Astrocyte (in vitro differentiated cells and primary cell): Measurements from ENCODE around the gene URB1. TPM values are rescaled to one million over a fixed set of nuclear protein-coding genes. Genes with fewer than 3 reads are reported as not detected.
"Not testable (repeated sequence)": the region's sequence is repeated elsewhere in the genome, so short reads cannot be mapped to it uniquely, and the experiment has no call there.

Source experiments
- DNase-seq: peaks from one replicate; pipeline ENCODE4 v3.0.0-alpha.2; 2010; ENCODE audit warnings: low read depth
- FAIRE-seq: peaks from 2 replicates; lab custom pipeline; 2011; peaks lifted over from hg19 to GRCh38; lab: Jason Lieb, UNC
- H2AFZ ChIP-seq: 2 replicates; pipeline ENCODE4 v1.6.0; 2012; ENCODE audit warnings: low read depth, low read length, inconsistent platforms
- H3K27ac ChIP-seq: 2 replicates; pipeline ENCODE4 v1.5.1; 2011; ENCODE audit warnings: low read depth, low read length, inconsistent platforms
- H3K27me3 ChIP-seq: 2 replicates; pipeline ENCODE4 v1.6.0; 2011; ENCODE audit warnings: low read length, inconsistent platforms; ENCODE audit not compliant: insufficient read depth
- H3K36me3 ChIP-seq: 2 replicates; pipeline ENCODE4 v1.5.1; 2011; ENCODE audit warnings: low read length, inconsistent platforms; ENCODE audit not compliant: insufficient read depth
- H3K4me1 ChIP-seq: 2 replicates; pipeline ENCODE4 v1.5.1; 2011; ENCODE audit warnings: low read length, inconsistent platforms; ENCODE audit not compliant: insufficient read depth
- H3K4me2 ChIP-seq: 2 replicates; pipeline ENCODE4 v1.6.0; 2012; ENCODE audit warnings: low read length, inconsistent platforms
- H3K4me3 ChIP-seq: 2 replicates; pipeline ENCODE4 v1.5.1; 2011; ENCODE audit warnings: low read depth, mild to moderate bottlenecking, low read length, inconsistent platforms; ENCODE audit not compliant: insufficient read depth
- H3K79me2 ChIP-seq: 2 replicates; pipeline ENCODE4 v1.6.0; 2012; ENCODE audit warnings: mild to moderate bottlenecking, low read length, inconsistent platforms; ENCODE audit not compliant: insufficient read depth
- H3K9ac ChIP-seq: 2 replicates; pipeline ENCODE4 v1.6.0; 2012; ENCODE audit warnings: mild to moderate bottlenecking, low read length, inconsistent platforms
- H3K9me3 ChIP-seq: 2 replicates; pipeline ENCODE4 v1.5.1; 2012; ENCODE audit warnings: low read depth, mild to moderate bottlenecking, low read length, inconsistent platforms; ENCODE audit not compliant: insufficient read depth
- H4K20me1 ChIP-seq: 2 replicates; pipeline ENCODE4 v1.6.0; 2012; ENCODE audit warnings: low read length, inconsistent platforms; ENCODE audit not compliant: insufficient read depth
- H3K27ac Mint-ChIP-seq: one replicate; pipeline ENCODE4 v1.8.0; 2021; ENCODE audit warnings: mild to moderate bottlenecking, mixed read lengths; ENCODE audit not compliant: unreplicated experiment
- H3K27me3 Mint-ChIP-seq: one replicate; pipeline ENCODE4 v1.8.0; 2021; ENCODE audit warnings: low read depth, mixed read lengths; ENCODE audit not compliant: unreplicated experiment
- H3K36me3 Mint-ChIP-seq: one replicate; pipeline ENCODE4 v1.8.0; 2021; ENCODE audit warnings: low read depth, mixed read lengths; ENCODE audit not compliant: unreplicated experiment
- H3K4me1 Mint-ChIP-seq: one replicate; pipeline ENCODE4 v1.8.0; 2021; ENCODE audit warnings: low read depth, mixed read lengths; ENCODE audit not compliant: unreplicated experiment
- H3K4me3 Mint-ChIP-seq: one replicate; pipeline ENCODE4 v1.8.0; 2021; ENCODE audit warnings: mild to moderate bottlenecking, moderate library complexity, mixed read lengths; ENCODE audit not compliant: unreplicated experiment
- H3K9me3 Mint-ChIP-seq: one replicate; pipeline ENCODE4 v1.8.0; 2021; ENCODE audit warnings: mild to moderate bottlenecking, mixed read lengths; ENCODE audit not compliant: unreplicated experiment
- CTCF ChIP-seq: IDR thresholded peaks from 2 replicates; pipeline ENCODE4 v1.5.1; 2011; ENCODE audit warnings: low read depth, mild to moderate bottlenecking, inconsistent platforms, low read length, moderate library complexity; ENCODE audit not compliant: insufficient read depth
- EZH2 ChIP-seq: IDR thresholded peaks from 2 replicates; pipeline ENCODE4 v1.6.1; 2012; ENCODE audit warnings: mild to moderate bottlenecking, low read length, inconsistent platforms; ENCODE audit not compliant: insufficient read depth
- total RNA-seq: library from RNA; stranded (reverse); gene quantifications from 2 replicates; pipeline ENCODE4 v1.2.1, GENCODE V29; 2021

Gene URB1
- total RNA-seq, 1 donor from 2014 or later = 19.2 TPM

DNA sequence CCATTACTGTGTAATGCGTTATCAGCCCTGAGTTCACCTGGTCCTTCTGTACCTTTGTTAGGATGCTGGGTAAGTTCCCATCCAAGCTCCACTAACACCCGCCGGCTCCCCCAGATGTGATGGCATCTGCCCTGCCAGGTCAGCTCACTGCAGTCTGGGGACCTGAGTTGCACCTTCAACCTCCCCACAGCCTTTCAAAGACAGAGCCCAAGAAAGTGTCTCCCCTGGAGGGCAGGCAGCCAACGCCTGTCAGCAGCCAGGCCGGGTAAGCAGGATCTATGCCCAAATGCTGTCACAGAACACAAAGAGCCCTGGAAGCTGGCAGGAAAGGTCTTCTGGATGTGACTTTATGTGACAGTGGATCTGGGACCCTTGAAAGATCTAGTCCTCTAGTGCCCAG, 80.5 kb downstream of the URB1 start:
- H3K27ac Mint-ChIP-seq = no peak overlapping the region
- Histone ChIP-seq H3K9me3 (no peaks in the 10 kb centered on the region), H2AFZ (no peak overlapping the region), H3K27ac (no peak overlapping the region), H3K4me3 (no peak overlapping the region), H3K9ac (no peak overlapping the region), H3K4me1 (peaks cover 6% of the 10 kb centered on the region), H4K20me1 (peaks cover 45% of the 10 kb centered on the region), H3K27me3 (no peaks in the 10 kb centered on the region), H3K4me2 (no peak overlapping the region), H3K36me3 (peaks cover 21% of the 10 kb centered on the region), H3K79me2 (peaks cover 6% of the 10 kb centered on the region)
- H3K4me3 Mint-ChIP-seq = no peak overlapping the region
- FAIRE-seq = no peak
- peaks cover 4% of the 10 kb centered on the region for H3K4me1 Mint-ChIP-seq
- H3K36me3 Mint-ChIP-seq = peaks cover 16% of the 10 kb centered on the region
- H3K9me3 Mint-ChIP-seq = no peaks in the 10 kb centered on the region
- no peaks in the 10 kb centered on the region for H3K27me3 Mint-ChIP-seq
- TF ChIP-seq EZH2 (no peak), CTCF (no peak)
- DNase-seq = no peak

GRCh38 chr21:32311621-32312020, 81.2 kb downstream of the URB1 start:
- H3K4me3 ChIP-seq = no peak overlapping the region
- FAIRE-seq = no peak
- no peaks in the 10 kb centered on the region for H3K27me3 ChIP-seq
- no peak for DNase-seq
- Mint-ChIP-seq H3K27me3 (no peaks in the 10 kb centered on the region), H3K4me3 (no peak overlapping the region), H3K4me1 (peaks cover 4% of the 10 kb centered on the region), H3K36me3 (peaks cover 19% of the 10 kb centered on the region), H3K27ac (no peak overlapping the region), H3K9me3 (no peaks in the 10 kb centered on the region)
- H3K4me2 ChIP-seq = no peak overlapping the region
- no peak overlapping the region for H2AFZ ChIP-seq
- peaks cover 18% of the 10 kb centered on the region for H3K36me3 ChIP-seq
- peaks cover 39% of the 10 kb centered on the region for H4K20me1 ChIP-seq
- no peaks in the 10 kb centered on the region for H3K9me3 ChIP-seq
- H3K79me2 ChIP-seq = peaks cover 6% of the 10 kb centered on the region
- TF ChIP-seq EZH2 (no peak), CTCF (no peak)
- no peak overlapping the region for H3K27ac ChIP-seq
- H3K4me1 ChIP-seq = peaks cover 6% of the 10 kb centered on the region
- H3K9ac ChIP-seq = no peak overlapping the region

DNA sequence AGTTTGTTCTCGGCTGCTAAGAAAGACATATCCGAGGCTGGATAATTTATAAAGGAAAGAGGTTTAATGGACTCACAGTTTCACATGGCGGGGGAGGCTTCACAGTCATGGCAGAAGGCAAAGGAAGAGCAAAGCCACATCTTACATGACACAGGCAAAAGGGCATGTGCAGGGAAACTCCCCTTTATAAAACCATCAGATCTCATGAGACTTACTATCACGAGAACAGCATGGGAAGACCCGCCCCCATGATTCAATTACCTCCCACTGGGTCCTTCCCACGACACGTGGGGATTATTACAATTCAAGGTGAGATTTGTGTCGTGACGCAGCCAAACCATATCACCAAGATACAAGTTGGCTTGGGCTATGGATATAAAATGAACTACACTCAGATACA, 81.8 kb downstream of the URB1 start:
- H3K27me3 ChIP-seq, H3K4me3 Mint-ChIP-seq, H3K27ac ChIP-seq, H2AFZ ChIP-seq, H3K4me1 Mint-ChIP-seq, H3K79me2 ChIP-seq, H3K4me2 ChIP-seq, DNase-seq, H3K9ac ChIP-seq, H3K27ac Mint-ChIP-seq, H3K27me3 Mint-ChIP-seq, H3K4me3 ChIP-seq, H3K9me3 Mint-ChIP-seq, H3K4me1 ChIP-seq, H3K9me3 ChIP-seq, FAIRE-seq: not testable (repeated sequence)
- peaks cover 21% of the 10 kb centered on the region for H3K36me3 Mint-ChIP-seq
- Histone ChIP-seq H3K36me3 (peaks cover 18% of the 10 kb centered on the region), H4K20me1 (peaks cover 34% of the 10 kb centered on the region)
